ENCODE data around the gene COX8C.
"Not testable (repeated sequence)": the region's sequence is repeated elsewhere in the genome, so short reads cannot be mapped to it uniquely, and the experiment has no call there.

Gene COX8C

GRCh38 chr14:93369713-93370266 is 22.8 kb downstream of the COX8C start:
- DNase-seq (ENCODE audit: low read depth, low spot score) = no peak

GRCh38 chr14:93375673-93376156 is 28.7 kb downstream of the COX8C start:
- no peak for DNase-seq (ENCODE audit: low read depth, low spot score)

- DNase-seq (ENCODE audit: low read depth, low spot score) = no peak
These were observed 32.8 kb downstream of the COX8C start for GRCh38 chr14:93379831-93380230.

GRCh38 chr14:93381644-93382043 is 34.7 kb downstream of the COX8C start:
- DNase-seq (ENCODE audit: low read depth, low spot score) = no peak

- DNase-seq (ENCODE audit: low read depth, low spot score) = not testable (repeated sequence)
These were observed 37.3 kb downstream of the COX8C start for GRCh38 chr14:93384256-93384655.

- DNase-seq (ENCODE audit: low read depth, low spot score) = no peak
These were observed 48.2 kb downstream of the COX8C start for GRCh38 chr14:93395231-93395630.

- DNase-seq (ENCODE audit: low read depth, low spot score) = no peak
These were observed 49.5 kb downstream of the COX8C start for GRCh38 chr14:93396456-93396855.

All from activated naive CD8-positive, alpha-beta T cell treated with anti-CD3 and anti-CD28 coated beads, Interleukin-2, amount 50 U/mL, for 16 hours (primary cell).